ENCODE data around the gene JAG1.

DNA sequence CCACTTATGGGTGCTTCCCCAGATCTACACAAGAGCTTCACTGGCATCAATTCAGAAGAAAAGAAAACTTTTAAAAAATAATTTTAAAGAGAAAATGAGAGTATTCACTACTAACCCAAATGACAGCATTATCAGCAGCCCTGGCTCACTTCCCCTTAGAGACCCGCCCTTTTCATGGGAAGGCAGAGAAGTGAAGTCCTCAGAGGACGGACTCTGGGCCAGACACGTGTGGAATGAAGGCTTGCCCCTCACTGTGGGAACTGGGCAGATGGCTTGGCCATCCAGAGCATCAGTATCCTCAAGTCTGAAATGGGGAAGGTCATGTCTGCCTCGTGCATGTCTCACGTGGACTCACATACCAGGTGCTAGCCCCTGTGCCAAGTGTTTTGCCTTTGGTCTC is 63.5 kb downstream of the JAG1 start:
- TF ChIP-seq, protein P1, sequence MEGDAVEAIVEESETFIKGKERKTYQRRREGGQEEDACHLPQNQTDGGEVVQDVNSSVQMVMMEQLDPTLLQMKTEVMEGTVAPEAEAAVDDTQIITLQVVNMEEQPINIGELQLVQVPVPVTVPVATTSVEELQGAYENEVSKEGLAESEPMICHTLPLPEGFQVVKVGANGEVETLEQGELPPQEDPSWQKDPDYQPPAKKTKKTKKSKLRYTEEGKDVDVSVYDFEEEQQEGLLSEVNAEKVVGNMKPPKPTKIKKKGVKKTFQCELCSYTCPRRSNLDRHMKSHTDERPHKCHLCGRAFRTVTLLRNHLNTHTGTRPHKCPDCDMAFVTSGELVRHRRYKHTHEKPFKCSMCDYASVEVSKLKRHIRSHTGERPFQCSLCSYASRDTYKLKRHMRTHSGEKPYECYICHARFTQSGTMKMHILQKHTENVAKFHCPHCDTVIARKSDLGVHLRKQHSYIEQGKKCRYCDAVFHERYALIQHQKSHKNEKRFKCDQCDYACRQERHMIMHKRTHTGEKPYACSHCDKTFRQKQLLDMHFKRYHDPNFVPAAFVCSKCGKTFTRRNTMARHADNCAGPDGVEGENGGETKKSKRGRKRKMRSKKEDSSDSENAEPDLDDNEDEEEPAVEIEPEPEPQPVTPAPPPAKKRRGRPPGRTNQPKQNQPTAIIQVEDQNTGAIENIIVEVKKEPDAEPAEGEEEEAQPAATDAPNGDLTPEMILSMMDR (IDR thresholded peaks at IDR 0.05), result no peak
- TF ChIP-seq POLR2A (IDR thresholded peaks at IDR 0.05), result no peak
